Activated CD8-positive, alpha-beta memory T cell treated with anti-CD3 and anti-CD28 coated beads, Interleukin-2, amount 50 U/mL, for 1 hour (primary cell): ENCODE data around the gene AVPR1B.
A peak's percentile ranks its signal among the peaks of the same experiment; 100 is the strongest.

Source experiments
- DNase-seq: peaks from one replicate; pipeline ENCODE4 v3.0.0-alpha.2; 2020; ENCODE audit errors: extremely low read depth

The AVPR1B gene

DNA sequence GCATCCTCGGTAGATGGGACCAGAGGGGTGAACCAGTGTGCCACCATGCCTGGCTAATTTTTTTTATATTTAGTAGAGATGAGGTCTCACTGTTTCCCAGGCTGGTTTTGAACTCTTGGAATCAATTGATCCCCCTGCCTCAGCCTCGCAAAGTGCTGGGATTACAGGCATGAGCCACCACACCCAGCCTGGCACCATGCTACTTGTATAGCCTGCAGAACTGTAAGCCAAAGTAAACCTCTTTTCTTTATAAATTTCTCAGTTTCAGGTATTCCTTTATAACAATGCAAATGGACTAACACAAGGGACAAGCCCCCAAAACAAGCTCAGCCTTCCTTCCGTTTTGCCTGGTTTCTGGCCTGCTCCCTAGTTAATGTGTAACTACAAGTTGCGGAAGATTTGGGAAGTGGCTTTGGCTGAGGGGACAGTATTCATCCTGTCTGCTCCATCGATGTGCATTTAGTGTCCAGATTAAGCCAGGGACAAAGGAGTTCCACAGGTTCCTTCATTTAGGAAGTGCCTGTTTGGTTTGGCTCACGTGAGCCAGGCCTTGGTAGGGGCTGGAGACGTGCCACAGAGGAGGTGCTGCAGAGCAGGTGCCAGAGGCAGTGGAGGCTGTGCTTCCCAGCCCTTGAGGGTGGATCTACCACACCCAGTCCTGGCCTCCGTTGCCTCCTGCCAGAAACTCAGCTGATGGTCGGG is 4.4 kb downstream of the AVPR1B start:
- no peak for DNase-seq

DNA sequence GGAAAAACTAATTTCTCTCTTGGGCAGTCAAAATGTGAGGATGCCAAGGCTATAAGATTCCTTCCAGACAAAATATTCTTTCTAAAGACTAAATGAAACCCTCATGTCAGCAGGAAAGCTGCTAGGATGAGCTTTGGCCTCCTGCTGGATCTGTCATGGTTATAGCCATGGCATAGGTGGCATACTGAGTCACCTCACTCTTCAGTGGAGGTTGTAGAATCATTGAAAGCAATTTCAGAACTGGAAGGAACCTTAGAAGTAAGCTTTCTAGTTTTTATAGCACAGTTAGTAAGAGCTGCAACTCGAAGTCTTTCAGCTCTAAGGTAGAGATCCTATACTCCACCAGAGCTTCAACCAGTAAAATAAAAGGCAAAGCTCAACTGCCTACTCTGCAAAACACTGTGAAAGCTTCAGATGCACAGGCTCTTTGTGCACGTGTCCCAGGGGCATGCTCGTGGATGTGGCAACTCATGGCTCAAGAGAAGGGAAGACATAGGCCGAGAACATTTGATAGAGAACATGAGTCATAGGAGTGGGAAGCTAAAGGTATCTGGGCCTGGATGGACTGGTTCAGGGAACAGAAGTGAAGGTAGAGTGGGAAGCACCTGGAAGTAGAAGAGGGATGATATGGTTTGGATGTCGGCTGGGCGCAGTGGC is 5.8 kb downstream of the AVPR1B start:
- DNase-seq, result no peak

DNA sequence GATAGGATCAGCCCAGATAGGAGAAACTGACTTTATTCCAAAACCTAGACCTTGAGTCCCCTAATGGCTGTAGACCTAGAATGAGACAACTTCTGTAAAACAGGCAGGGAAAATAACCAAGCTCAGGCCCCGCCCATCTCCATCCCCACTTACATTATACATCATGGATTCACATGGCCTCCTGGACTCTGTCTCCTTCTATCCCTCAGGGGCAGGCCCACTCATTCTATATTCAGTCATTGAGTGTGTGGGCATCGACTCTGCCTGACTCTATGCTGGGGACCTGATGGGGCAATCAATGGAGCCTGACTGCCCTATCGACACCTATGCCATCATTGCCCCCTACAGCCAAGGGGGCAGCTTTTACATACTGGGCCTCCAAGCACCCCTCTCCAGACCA is 6.4 kb downstream of the AVPR1B start:
- DNase-seq, result no peak

DNA sequence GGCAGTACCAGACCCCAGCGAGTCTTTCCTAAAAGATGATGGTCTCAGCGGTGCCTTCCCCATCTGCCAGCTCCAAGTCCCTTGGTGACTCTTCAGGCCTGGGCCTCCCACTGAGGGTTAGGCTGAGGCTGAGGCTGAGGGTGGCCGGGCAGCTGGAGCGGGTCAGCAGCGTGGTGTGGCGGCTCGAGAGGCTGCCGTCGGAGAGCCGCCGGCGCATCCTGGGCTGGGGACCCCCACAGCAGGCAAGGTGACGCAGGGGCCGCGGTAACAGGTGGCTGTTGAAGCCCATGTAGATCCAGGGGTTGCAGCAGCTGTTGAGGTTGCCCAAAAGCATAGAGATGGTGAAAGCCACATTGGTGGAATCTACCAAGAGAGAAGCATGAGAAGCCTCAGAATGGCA is 7.0 kb downstream of the AVPR1B start:
- no peak for DNase-seq

DNA sequence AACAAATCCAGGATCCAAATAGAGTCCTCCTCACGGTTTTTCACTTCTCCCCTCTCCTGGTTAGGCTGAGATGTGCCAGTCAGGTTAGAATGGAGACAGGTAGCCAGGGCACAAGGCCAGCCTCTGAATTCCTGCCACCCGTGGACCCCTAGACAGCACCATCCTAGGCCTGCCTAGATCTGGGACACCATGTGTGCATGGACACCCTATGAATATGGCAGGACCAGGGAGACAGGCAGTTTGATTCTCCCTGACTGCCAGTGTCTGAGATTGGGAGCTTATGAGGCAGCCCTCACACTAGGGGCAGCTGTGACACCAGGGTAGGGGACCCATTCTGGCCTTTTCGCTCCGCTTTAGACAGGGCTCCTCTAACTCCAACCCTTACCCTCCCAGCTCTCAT is 7.5 kb downstream of the AVPR1B start:
- no peak for DNase-seq

DNA sequence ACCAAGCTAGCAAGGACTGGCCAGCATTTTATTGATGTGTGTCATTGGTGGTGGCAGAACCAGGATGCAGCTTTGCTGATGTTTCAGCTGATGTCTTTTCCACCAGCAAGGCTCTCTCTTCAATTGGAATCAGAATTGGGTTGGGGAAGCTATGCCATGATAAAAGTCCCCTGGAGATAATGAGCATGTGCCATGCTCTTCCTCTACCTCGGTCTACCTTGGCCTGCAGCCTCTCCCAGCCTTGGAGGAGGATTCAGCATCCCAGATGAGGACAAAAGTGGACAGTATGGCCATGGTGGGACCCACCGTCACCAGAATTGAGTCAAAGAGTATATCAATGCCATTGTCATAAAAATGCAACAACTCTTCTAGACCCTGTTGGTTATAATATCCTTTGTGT is 8.6 kb downstream of the AVPR1B start:
- no peak for DNase-seq

DNA sequence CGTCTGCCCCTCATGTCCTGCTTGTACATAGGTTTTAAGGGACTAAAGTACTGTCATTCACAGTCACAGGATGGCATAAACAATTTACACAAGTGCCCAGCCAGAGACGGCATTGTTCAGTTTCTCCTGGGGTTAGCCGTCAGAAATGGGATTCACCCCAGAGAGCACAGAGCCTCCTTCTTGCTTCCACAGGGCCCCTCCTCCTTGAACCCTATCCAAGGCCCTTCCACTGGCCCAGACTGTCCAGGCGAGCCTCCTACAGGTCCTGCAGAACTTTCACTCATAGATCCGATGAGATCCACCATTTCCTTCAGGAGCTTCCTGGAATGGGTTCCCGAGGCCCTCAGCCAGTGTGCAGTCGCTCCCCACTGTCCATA is 10.0 kb downstream of the AVPR1B start:
- DNase-seq, result no peak

DNA sequence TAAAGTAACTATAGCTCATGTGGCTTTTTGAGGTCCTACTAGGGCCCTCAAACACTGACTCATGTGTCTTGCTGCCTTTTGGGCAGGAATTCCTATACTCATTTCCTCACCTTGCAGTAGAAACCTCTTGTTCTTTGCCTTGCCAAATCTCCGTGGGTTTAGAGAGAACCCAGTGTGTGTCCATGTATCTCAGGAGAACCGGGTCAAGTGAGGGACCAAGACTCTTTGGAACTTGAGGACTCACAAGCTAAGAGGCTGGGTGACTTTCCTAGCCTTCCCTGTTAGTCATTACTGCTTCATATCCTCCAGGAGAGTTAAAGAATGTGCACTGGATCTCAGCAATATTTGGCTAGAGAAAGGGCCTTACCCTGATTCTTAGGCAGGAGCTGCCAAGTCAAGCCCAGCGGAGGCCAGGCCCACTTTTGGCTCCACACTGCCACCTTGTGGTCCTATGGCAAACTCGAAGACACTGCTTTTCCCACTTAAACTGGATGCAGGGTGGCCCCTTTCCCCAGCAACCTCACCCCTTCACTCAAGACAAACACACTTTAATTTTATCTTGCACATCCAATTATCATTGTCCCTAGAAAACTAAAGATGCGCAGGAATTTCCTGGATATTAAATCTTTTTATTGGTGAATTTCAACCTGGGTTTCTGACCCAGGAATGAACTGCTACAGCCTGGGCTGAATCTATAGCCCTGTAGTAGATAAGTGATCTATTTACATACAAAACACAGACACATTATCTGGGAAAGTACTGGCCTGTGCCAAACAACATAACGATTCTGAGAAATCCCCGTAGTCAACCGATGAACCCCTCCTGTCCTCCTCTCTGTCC is 10.6 kb downstream of the AVPR1B start:
- peak; percentile 21 for DNase-seq

DNA sequence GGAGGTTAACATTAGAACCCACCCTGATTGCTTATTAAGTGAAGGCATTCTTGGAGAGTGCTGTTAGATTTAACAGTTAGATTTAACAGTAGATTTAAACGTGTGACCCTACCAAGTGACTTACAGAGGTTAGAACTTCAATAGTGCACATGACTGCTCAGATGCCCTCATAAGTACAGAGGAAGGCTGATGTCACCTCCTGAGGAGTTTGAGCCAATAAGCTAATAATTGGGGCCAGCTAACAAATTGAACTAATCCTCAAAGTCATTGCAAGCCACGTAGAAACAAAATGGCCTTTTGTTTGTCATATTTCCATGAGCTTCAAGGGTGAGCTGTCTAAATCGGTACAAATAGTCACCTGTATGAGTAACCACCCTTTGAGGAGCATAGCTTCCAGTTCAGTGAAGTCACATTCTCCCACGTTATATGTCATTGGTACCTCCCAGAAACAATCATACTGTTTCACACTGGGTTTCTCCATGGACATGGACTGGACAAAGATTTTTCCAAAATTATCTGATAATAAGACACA is 11.7 kb downstream of the AVPR1B start:
- DNase-seq, result no peak

DNA sequence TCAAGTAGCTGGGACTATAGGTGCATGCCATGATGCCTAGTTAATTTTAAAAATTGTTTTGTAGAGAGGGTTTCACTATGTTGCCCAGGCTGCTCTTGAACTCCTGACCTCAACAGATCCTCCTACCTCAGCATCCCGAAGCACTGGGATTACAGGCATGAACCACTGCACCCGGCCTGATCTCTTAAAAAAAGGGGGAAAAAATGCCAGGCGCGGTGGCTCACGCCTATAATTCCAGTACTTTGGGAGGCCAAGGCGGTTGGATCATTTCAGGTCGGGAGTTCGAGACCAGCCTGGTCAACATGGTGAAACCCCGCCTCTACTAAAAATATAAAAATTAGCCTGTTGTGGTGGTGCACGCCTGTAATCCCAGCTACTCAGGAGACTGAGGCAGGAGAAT is 13.2 kb downstream of the AVPR1B start:
- no peak for DNase-seq

DNA sequence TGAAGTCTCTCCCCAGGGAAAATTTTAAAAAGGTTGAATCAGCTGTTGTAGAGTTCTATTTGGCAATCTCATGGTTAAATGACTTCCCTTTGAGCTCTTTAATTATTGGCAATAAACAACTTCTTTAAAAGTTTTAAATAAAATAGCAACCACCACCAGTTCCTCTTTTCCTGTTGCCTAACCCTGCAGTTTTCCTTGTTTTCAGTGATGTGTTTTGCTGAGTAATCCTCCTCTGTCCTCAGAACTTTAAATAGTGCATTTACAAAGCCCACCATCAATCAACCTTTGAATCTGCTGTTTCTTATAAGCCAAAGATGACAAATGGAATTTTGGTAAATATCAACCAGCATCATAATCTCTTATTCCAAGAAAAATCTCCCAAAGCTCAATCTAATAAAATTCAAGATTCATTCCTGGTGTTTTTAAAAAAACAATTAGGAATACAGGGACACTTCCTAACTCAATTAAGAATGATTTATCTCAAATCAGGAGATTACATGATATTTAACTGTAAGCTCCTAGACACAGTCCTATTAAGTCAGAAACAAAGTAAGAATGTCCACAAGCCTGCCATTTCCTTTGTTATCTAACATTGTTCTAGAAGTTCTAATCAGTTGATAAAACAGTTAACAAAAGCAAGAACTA is 14.8 kb downstream of the AVPR1B start:
- DNase-seq, result no peak

DNA sequence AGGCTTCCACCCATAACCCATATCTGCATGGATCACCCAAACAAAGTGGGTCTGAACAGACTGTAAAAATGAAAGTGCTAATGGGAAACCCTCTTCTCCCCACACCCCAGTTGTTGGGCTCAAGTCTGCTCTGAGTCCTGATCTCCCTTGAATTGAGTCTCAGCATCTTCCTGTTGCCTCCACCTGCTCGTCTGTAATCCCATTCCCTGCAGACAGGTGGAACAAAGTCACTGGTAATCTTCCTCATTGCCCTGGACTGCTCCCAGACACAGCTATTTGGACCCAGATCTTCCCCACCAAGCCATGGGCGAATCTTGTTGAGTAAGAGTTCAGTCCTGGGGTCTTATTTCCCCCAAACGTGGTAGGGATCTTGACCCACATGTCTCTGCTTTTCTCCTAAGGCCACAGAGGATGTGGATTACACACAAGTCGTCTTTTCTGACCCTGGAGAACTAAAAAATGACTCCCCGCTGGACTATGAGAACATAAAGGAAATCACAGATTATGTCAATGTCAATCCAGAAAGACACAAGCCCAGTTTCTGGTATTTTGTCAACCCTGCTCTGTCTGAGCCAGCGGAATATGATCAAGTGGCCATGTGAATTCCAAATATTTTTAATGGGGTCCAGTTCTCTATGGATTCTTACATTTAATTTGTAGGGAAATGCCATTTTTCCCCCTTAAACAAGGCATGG is 15.7 kb downstream of the AVPR1B start:
- no peak for DNase-seq

DNA sequence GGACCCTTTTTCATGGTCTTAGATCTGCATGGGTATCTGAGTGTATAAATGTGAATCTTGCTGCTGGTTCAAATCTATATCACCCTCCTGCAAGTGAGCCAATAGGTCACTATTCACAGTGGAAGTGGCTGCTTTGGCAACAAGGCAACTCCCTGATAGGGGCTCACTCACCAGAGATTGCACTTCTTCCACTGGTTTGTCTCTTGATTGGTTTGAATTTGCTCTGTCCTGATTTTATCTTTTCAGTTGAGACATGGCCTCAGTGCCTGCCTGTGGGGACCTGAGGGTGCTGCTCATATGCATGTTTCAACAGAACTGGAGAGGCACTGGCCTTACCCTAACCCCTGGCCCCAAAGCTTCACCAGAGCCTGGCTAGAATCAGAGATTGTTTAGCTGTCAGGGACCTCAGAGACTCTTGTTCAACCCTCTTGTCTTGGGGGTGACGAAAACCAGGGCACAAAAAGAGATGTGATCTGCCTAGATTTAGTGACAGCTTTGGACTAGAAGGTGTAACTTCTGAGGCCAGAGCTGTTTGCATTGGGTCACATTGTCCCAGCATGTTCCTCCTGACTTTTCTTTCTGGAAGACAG is 16.9 kb downstream of the AVPR1B start:
- DNase-seq, result no peak

DNA sequence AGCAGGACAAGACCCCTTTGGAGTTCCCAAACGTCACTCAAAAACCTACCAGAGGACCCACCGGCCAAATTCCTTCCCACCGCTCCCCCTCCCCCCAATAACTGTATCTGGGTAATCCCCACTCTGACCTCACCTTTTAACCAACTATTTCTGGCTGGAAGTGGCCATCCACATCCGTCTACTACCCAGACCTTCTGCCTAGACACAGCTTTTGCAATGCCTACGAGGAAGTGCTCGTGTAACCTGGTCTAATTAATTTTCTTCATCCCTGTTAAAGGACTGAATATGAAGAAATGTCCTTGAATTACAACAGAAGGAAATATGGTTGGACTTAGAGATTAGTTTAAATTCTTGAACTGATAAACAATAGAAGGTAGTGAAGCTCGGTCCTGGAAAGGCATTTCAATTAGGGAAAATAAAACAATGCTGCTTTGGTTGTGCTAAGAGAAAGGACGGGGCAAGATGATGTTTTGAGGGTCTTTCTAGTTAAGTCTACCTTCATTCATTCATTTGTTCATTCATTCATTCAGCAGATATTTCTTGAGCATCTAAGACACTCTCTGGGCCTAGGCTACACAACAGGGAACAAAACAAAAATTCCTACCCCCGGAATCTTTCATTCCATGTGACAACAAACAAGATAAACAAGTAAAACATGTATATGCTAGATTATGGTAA is 18.8 kb downstream of the AVPR1B start:
- no peak for DNase-seq

DNA sequence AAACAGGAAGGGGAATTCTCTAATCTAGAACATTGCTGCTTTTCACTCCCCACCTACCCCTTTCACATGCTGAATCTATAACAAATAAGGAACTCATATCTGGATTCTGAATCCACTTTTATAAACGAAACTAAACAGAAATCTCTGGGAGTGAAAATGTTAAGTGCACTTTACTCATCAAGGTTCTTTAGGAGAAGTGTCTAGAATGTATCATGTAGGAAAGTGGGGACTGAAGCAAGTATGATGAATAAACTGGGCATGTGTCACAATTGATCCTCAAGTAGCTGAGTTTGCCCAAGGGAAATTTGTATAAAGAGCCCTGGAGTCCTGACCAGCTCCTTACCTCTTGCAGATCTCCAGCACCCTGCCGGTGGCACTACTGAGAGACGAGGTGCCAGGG is 19.8 kb downstream of the AVPR1B start:
- no peak for DNase-seq

DNA sequence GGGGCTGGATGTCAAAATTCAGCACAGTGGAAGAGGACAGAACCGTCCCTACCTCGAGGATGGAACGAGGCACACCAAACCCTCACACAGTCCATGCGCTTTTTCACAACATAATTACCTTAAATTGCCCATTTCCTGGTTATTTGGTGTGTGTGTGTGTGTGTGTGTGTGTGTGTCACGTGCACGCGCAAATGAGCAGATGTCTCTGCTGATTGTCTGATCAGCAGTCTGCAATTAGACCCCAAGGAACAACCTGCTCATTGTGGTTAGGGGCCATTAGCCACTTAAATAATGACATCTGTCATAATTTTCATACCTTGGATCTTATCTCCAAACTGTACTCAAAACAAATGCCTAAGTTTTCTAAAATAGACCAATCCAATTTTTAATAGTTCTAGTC is 23.2 kb downstream of the AVPR1B start:
- DNase-seq, result no peak

DNA sequence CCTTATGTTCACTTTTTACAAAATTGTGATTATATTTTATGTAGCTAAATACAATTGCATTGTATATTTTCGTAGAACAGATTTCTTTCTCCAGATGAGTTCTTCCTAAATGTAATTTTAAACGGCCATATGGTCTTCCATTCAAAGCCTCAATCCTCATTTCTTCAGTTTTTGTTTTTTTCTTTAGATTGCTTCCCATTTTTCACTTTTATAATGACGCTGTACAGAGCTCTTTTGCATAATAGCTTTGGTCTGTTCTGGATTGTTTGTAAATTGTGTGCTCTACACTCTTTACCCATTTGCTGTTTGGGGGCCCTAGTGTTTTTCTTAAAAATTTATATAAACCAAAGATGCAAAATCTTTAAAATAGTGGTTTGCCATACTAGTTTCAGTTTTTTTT is 27.8 kb downstream of the AVPR1B start:
- DNase-seq, result no peak

DNA sequence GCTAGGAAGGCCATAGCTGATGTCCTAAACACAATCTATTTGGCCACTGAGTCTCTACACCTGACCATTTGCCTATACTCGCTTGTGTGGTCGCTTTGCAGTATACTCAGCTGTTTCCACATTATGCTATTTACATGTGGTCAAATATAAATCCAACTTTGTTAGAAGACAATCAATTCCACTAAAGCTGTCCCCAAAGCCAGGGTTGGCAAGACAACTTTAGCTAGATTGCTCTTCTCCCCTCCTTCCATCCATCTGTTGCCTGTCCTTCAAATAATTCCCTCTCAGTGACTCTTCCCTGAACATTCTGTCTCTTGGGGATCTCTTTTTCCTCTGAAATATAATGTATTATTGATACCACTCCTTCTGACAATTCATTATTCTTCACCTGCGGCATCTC is 30.1 kb downstream of the AVPR1B start:
- no peak for DNase-seq

DNA sequence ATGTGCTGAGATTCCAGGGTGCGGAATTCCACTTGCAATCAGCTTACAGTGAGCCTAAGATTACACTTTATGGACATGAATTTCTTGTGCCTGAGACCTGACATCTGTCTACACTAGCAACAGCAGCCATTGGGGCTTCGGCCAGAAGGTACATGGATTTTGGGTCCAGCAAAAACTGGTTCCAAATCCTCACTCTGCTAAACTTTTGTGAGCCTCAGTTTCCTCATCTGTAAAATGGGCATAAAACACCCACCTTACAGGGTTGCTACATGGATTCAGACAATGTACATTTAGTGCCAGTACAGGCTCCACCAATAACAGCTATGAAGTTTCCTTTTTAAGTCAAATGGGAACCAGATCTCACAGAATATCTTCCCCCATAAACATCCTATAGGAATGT is 33.4 kb downstream of the AVPR1B start:
- no peak for DNase-seq

DNA sequence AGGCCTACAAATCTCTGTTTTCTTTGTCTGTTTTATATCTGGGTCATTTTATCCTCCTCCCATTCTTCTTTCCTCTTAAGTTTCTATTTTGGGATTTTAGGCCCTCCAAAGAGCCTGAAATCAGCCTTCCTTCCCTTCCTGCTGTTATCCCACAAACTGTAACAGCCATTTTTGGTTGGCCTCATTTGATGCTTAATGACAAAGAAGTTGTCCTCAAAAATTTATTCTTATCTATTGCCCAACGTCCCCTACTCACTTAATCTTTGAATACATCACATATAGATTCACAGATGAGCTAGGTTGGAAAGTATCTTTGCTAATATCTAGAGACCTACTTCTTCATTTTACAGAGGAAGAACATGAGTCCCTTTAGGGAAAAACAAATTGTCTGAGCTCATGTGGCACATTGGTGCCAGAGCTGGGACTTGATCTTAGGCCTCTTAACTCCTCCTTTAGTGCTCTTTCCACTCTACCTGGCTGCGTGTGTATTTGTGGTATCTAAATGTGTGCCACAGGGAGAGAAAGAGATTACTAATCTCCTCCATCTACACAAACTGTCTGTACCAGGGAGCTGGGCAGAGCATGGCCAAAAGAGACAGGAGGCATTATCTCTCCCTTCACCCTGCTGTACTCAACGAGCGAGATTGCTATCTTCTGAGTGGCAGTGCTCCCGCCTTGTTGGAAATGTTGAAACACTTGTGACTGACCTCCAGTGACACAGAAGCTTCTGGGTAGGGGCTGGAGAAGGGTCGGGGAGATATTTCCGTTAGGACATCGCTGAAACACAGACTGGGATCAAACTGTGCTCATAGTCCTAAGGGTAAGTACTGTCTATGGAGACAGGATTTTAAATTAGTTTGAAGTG is 34.1 kb downstream of the AVPR1B start:
- DNase-seq, result no peak
